ENCODE results near the gene PXN. TPM values are rescaled to one million over a fixed set of nuclear protein-coding genes. Genes with fewer than 3 reads are reported as not detected.

The PXN gene
- total RNA-seq, 4 donors from 2014 or later: 54.1 to 93.1 (median 65.0) TPM

DNA sequence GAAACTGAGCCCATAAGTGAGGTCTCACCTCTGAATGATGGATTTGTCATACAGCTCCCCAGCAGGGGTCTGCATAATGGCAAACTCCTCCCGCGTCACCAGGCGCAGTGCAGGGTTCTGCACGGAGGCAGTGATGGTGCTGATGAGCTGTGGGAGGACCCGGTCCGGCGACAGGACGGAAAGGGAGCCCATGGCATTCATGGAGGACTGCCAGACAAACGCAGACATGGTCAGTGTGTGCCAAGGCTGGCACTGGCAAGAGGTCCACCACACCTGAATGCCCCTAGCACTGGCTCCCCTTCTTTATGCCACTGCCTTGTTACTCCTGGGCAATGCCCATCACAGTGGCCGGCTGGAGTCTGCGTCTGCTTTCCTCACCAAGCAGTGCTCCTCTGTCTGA is 103.7 kb downstream of the PXN start:
- TF ChIP-seq, protein P1, sequence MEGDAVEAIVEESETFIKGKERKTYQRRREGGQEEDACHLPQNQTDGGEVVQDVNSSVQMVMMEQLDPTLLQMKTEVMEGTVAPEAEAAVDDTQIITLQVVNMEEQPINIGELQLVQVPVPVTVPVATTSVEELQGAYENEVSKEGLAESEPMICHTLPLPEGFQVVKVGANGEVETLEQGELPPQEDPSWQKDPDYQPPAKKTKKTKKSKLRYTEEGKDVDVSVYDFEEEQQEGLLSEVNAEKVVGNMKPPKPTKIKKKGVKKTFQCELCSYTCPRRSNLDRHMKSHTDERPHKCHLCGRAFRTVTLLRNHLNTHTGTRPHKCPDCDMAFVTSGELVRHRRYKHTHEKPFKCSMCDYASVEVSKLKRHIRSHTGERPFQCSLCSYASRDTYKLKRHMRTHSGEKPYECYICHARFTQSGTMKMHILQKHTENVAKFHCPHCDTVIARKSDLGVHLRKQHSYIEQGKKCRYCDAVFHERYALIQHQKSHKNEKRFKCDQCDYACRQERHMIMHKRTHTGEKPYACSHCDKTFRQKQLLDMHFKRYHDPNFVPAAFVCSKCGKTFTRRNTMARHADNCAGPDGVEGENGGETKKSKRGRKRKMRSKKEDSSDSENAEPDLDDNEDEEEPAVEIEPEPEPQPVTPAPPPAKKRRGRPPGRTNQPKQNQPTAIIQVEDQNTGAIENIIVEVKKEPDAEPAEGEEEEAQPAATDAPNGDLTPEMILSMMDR (IDR thresholded peaks at IDR 0.05; ENCODE audit: low read depth): no peak

Small RNA genes lying within 50 kb of the gene (small RNA-seq; reads per million reads assigned to genes)
- gene RNU4-1 (1,293 reads per million, percentile 99 among the genes with 10 or more reads in this experiment), gene RNU4-2 (2,807 reads per million, percentile 100 among the genes with 10 or more reads in this experiment), gene RNU6-1088P (not detected)

Other genes with a start within 250 kb of the PXN start
- 10 to 100 TPM; 17.5 to 28.2 (median 21.9) TPM for gene RAB35, start 149.0 kb downstream of the PXN start, total RNA-seq
- gene GCN1, start 71.0 kb downstream of the PXN start, total RNA-seq: 10 to 100 TPM; 36.4 to 56.7 (median 41.6) TPM
- gene RPLP0, start 64.6 kb downstream of the PXN start, total RNA-seq: 1,000 to 10,000 TPM; 1,255 to 2,927 (median 2,327) TPM
- under 1 TPM; under 0.01 TPM for gene RNU4-2, start 26.2 kb upstream of the PXN start, total RNA-seq
- under 1 TPM; under 0.01 TPM for gene RNU4-1, start 27.5 kb upstream of the PXN start, total RNA-seq
- 1 to 10 TPM in 2 of 4 donors, under 1 TPM in 2; 0.82 to 10.0 (median 1.4) TPM for gene SIRT4, start 36.6 kb upstream of the PXN start, total RNA-seq
- not detected for gene PLA2G1B, start 62.0 kb upstream of the PXN start, total RNA-seq
- gene MSI1, start 103.4 kb upstream of the PXN start, total RNA-seq: not detected
- 100 to 1,000 TPM; 514 to 710 (median 569) TPM for gene COX6A1, start 172.4 kb upstream of the PXN start, total RNA-seq
- gene TRIAP1, start 180.7 kb upstream of the PXN start, total RNA-seq: 10 to 100 TPM; 12.6 to 31.8 (median 15.7) TPM
- 10 to 100 TPM; 18.1 to 29.3 (median 25.5) TPM for gene GATC, start 180.7 kb upstream of the PXN start, total RNA-seq
- gene SRSF9, start 204.0 kb upstream of the PXN start, total RNA-seq: 100 to 1,000 TPM in 1 of 4 donors, 10 to 100 TPM in 3; 61.4 to 100 (median 66.0) TPM
- 100 to 1,000 TPM in 3 of 4 donors, 10 to 100 TPM in 1; 70.6 to 280 (median 137) TPM for gene DYNLL1, start 230.4 kb upstream of the PXN start, total RNA-seq